Sigmoid colon (tissue), 7 donors: Measurements from ENCODE around the gene SYNE2. TPM values are rescaled to one million over a fixed set of nuclear protein-coding genes. Genes with fewer than 3 reads are reported as not detected.

Experiments used
- DNase-seq: peaks from one replicate; pipeline ENCODE4 v3.0.0-alpha.2; 2019
- H3K27ac ChIP-seq, 4 donors: fragments of 200-600 bp; sonication (generic); one replicate each; pipeline ENCODE4 v1.5.1; 2016 to 2019; ENCODE audit warnings: mild to moderate bottlenecking in 1 of 4
- H3K27me3 ChIP-seq, 3 donors: fragments of 200-600 bp; sonication (generic); one replicate each; pipeline ENCODE4 v1.5.1; 2019; ENCODE audit warnings: mild to moderate bottlenecking in 1 of 3
- H3K36me3 ChIP-seq, 4 donors: fragments of 200-600 bp; sonication (generic); one replicate each; pipeline ENCODE4 v1.5.1; 2016 to 2019
- H3K4me1 ChIP-seq, 4 donors: fragments of 200-600 bp; sonication (generic); one replicate each; pipeline ENCODE4 v1.5.1; 2017 to 2019
- H3K4me3 ChIP-seq, 4 donors: fragments of 200-600 bp; sonication (generic); one replicate each; pipeline ENCODE4 v1.5.1; 2017 to 2019; ENCODE audit warnings: mild to moderate bottlenecking in 2 of 4, moderate library complexity in 1 of 4
- H3K9me3 ChIP-seq, 4 donors: fragments of 200-600 bp in 3 of 4; sonication (generic) in 3 of 4; one replicate each; pipeline versions ENCODE4 v1.5.1 to v1.6.1; 2013 to 2019
- EP300 ChIP-seq, 4 donors: sonication (generic); formaldehyde crosslinking; IDR thresholded peaks; one replicate each; pipeline ENCODE4 v1.6.1; 2017; ENCODE audit warnings: antibody characterized with exemption in 4 of 4
- POLR2A ChIP-seq, 2 donors: fragments of 450-650 bp; IDR thresholded peaks; one replicate each; pipeline ENCODE4 v1.6.1; 2016; ENCODE audit warnings: antibody characterized with exemption in 2 of 2, mild to moderate bottlenecking in 2 of 2, moderate library complexity in 2 of 2
- POLR2AphosphoS5 ChIP-seq, 4 donors: sonication (generic); formaldehyde crosslinking; IDR thresholded peaks; one replicate each; pipeline ENCODE4 v1.6.1; 2017; ENCODE audit warnings: antibody characterized with exemption in 4 of 4
- WGBS, 2 donors: extraction: QIAGEN DNeasy Blood & Tissue Kit; methylation state at CpG; one replicate each; pipeline ENCODE4 v1.1.7; 2013; 5-methylcytosine and 5-hydroxymethylcytosine counted together
- intact Hi-C: fragments of 100-400 bp; cut with DNase I; formaldehyde crosslinking; loops from one replicate; pipeline ENCODE4 v1.15.1; 2023
- polyA plus RNA-seq, 3 donors: library from polyadenylated mRNA; stranded (reverse); fragments of 200-250 nt; gene quantifications; one replicate each; pipeline ENCODE4 v1.2.3, GENCODE V29; 2013
- total RNA-seq, 4 donors: library from RNA; depleted of rRNA; stranded (reverse); fragments of >200 nt; gene quantifications; one replicate each; pipeline ENCODE4 v1.1.0, GENCODE V29; 2016
- TF ChIP-seq, protein P1 (sequence below), 4 experiments: fragments of 450-650 bp in 3 of 4; fragments of 200-600 bp in 1 of 4; IDR thresholded peaks; one replicate each; pipeline ENCODE4 v1.5.1; 2016 to 2019; ENCODE audit warnings: antibody characterized with exemption in 4 of 4, mild to moderate bottlenecking in 3 of 4, moderate library complexity in 2 of 4
- donor health status: healthy with polysubstance abuse.
- donor health status: Bipolar disorder and iron deficiency.
- donor health status: healthy.

SYNE2 gene
- total and polyA plus RNA-seq, 7 donors = 25.8 to 70.6 (median 54.6) TPM

DNA sequence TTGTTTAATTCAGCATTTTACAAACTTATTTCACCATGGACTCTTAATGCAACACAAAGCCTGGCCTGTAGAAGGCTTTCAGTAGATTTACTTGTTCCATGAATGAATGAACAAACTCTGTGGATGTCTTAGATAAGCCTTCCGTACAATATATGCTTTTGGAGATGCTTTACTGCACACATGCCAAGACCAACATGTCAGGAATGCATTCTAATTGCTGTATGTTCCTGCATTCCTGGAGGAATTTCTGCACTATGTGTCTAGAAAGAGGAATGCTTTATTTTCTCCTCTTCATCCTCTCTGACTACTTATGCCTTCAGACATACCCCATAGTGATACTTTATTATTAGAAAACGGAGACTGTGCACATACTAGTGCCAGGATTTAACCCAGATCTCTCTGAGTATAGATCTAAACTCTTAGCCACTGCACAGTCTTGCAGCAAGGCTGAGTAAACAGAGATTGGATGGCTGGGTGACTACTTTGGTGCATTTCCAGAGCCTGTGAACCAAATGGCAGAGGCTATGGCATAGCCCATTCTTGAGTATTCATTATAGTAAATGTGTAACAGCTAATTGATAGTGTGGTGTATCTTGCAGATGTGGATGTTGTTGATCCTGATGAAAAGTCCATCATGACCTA, 108.2 kb downstream of the SYNE2 start:
- no peak overlapping the region for H3K4me3 ChIP-seq
- intact Hi-C loops = no loop called here
- H3K4me1 ChIP-seq = no peaks in the 10 kb centered on the region
- no peak overlapping the region for H3K27ac ChIP-seq
- peaks cover 0 to 8% (median 0%) of the 10 kb centered on the region in 4 donors for H3K36me3 ChIP-seq
- TF ChIP-seq EP300 (IDR thresholded peaks at IDR 0.05) (no peak), POLR2A (IDR thresholded peaks at IDR 0.05) (no peak), POLR2AphosphoS5 (IDR thresholded peaks at IDR 0.05) (no peak)
- TF ChIP-seq, protein P1, sequence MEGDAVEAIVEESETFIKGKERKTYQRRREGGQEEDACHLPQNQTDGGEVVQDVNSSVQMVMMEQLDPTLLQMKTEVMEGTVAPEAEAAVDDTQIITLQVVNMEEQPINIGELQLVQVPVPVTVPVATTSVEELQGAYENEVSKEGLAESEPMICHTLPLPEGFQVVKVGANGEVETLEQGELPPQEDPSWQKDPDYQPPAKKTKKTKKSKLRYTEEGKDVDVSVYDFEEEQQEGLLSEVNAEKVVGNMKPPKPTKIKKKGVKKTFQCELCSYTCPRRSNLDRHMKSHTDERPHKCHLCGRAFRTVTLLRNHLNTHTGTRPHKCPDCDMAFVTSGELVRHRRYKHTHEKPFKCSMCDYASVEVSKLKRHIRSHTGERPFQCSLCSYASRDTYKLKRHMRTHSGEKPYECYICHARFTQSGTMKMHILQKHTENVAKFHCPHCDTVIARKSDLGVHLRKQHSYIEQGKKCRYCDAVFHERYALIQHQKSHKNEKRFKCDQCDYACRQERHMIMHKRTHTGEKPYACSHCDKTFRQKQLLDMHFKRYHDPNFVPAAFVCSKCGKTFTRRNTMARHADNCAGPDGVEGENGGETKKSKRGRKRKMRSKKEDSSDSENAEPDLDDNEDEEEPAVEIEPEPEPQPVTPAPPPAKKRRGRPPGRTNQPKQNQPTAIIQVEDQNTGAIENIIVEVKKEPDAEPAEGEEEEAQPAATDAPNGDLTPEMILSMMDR (IDR thresholded peaks at IDR 0.05) = no peak
- H3K27me3 ChIP-seq = no peaks in the 10 kb centered on the region
- WGBS, 2 donors = 78 to 80% methylated on average over 2 of the region's 2 CpGs
- no peak for DNase-seq
- H3K9me3 ChIP-seq = no peaks in the 10 kb centered on the region

DNA sequence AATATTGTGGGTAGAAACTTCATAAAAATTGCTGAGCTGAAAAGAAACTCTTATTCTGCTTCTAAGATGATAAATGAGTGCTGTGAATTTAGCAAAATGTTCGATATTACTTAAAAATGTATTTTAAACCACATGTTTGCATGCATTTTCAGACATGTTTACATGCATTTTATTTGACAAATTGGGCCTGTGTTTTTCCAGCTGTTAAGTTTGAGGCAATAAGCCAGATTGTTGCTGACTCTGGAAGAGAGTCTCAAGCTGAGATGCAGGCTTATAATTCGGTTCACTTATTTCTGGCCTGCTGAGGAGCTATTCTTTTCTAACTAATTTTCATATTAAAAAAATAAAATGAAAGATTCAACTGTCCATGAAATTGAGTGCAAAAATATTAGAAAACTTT, 110.1 kb downstream of the SYNE2 start:
- H3K36me3 ChIP-seq = peaks cover 0 to 12% (median 0%) of the 10 kb centered on the region in 4 donors

DNA sequence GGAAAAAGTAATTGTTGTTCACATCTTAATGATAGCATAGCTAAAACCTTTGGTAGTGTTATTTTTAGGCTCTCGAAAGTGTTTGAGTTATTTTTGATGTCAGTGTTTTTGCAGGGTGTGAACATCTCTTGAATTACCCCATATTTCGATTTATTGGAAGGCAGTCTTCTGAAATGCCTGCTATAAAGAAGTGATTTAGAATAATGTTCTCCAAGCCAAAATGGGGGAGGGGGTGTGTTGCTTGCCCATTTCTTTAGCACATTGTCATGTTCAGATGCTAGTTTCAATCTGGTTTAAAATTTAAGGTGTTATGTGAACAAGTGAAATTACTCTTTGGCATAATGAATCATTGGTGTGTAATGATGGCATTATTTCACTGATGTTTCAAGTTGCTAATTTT, 110.6 kb downstream of the SYNE2 start:
- Histone ChIP-seq H3K9me3 (no peaks in the 10 kb centered on the region), H3K36me3 (peaks cover 0 to 18% (median 1%) of the 10 kb centered on the region in 4 donors), H3K27ac (no peak overlapping the region), H3K27me3 (no peaks in the 10 kb centered on the region), H3K4me3 (no peak overlapping the region), H3K4me1 (no peaks in the 10 kb centered on the region)
- DNase-seq = no peak
- TF ChIP-seq POLR2AphosphoS5 (IDR thresholded peaks at IDR 0.05) = no peak
- TF ChIP-seq POLR2A (IDR thresholded peaks at IDR 0.05) = no peak
- TF ChIP-seq, protein P1 (IDR thresholded peaks at IDR 0.05) = no peak
- no peak for TF ChIP-seq EP300 (IDR thresholded peaks at IDR 0.05)
- WGBS, 2 donors = 12 to 63% methylated on average over 2 of the region's 2 CpGs
- intact Hi-C loops = no loop called here

More for the DNA sequence above, 110.1 kb downstream of the SYNE2 start:
- Histone ChIP-seq H3K27me3 (no peaks in the 10 kb centered on the region), H3K4me3 (no peak overlapping the region), H3K4me1 (no peaks in the 10 kb centered on the region), H3K9me3 (no peaks in the 10 kb centered on the region), H3K27ac (no peak overlapping the region)
- TF ChIP-seq POLR2A (IDR thresholded peaks at IDR 0.05) (no peak), POLR2AphosphoS5 (IDR thresholded peaks at IDR 0.05) (no peak), EP300 (IDR thresholded peaks at IDR 0.05) (no peak)
- TF ChIP-seq, protein P1 (IDR thresholded peaks at IDR 0.05) = no peak
- no peak for DNase-seq
- 45 to 76% methylated on average over 2 of the region's 2 CpGs for WGBS, 2 donors
- intact Hi-C loops = no loop called here

DNA sequence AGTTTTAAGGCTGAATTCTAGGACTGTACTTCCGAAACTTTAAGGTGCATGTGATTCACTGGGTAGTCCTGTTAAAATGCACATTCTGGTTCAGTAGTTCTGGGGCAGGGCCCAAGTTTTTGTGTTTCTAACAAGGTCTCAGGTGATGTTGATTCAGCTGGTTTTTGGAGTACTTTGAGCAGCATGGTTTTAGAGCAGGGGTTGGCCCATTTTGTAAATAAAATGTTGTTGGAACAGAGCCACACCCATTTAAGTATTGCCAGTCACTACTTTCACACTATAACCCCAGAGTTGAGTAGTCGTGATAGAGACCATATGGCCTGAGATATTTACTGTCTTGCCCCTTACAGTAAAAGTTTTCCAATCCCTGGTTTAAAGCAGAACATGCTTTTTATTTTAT, 111.3 kb downstream of the SYNE2 start:
- no peaks in the 10 kb centered on the region for H3K9me3 ChIP-seq
- no peak overlapping the region for H3K4me3 ChIP-seq
- H3K27me3 ChIP-seq = no peaks in the 10 kb centered on the region
- intact Hi-C loops = no loop called here
- DNase-seq = no peak
- no peak overlapping the region for H3K27ac ChIP-seq
- TF ChIP-seq POLR2A (IDR thresholded peaks at IDR 0.05) (no peak), POLR2AphosphoS5 (IDR thresholded peaks at IDR 0.05) (no peak), EP300 (IDR thresholded peaks at IDR 0.05) (no peak)
- TF ChIP-seq, protein P1 (IDR thresholded peaks at IDR 0.05) = no peak
- no peaks in the 10 kb centered on the region for H3K4me1 ChIP-seq
- 29 to 72% methylated on average over 2 of the region's 2 CpGs for whole genome bisulfite sequencing, 2 donors
- peaks cover 0 to 21% (median 3%) of the 10 kb centered on the region in 4 donors for H3K36me3 ChIP-seq

DNA sequence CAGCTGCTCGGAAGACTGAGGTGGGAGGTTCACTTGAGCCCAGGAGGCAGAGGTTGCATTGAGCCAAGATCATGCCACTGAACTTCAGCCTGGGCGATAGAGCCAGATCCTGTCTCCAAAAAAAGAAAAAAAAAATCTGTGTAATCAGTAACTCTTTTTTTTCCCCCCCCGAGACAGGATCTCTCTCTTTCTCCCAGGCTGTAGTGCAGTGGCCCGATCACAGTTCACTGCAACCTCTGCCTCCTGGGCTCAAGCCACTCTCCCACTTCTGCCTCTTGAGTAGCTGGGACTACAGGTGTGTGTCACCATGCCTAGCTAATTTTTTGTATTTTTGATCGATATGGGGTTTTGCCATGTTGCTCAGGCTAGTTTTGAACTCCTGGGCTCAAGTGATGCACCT, 113.6 kb downstream of the SYNE2 start:
- Histone ChIP-seq H3K4me3 (no peak overlapping the region), H3K27ac (no peak overlapping the region), H3K27me3 (no peaks in the 10 kb centered on the region), H3K36me3 (peaks cover 0 to 21% (median 3%) of the 10 kb centered on the region in 4 donors), H3K4me1 (no peaks in the 10 kb centered on the region), H3K9me3 (no peaks in the 10 kb centered on the region)
- intact Hi-C loops = no loop called here
- DNase-seq = no peak
- TF ChIP-seq, protein P1 (IDR thresholded peaks at IDR 0.05) = no peak
- TF ChIP-seq POLR2AphosphoS5 (IDR thresholded peaks at IDR 0.05) (no peak), EP300 (IDR thresholded peaks at IDR 0.05) (no peak), POLR2A (IDR thresholded peaks at IDR 0.05) (no peak)
- WGBS, 2 donors = 95 to 96% methylated on average over 5 of the region's 5 CpGs
